GM18868 (cell line): ENCODE measurements around the gene ZNF148.

ENCODE experiments used
- ATAC-seq: cut with Tn5 transposase; IDR thresholded peaks from one replicate; pipeline ENCODE4 v1.9.1; 2021; ENCODE audit warnings: mild to moderate bottlenecking, moderate library complexity; ENCODE audit not compliant: unreplicated experiment

The ZNF148 gene

GRCh38 chr3:125334675-125335560 is 40.2 kb downstream of the ZNF148 start:
- no peak for ATAC-seq

DNA sequence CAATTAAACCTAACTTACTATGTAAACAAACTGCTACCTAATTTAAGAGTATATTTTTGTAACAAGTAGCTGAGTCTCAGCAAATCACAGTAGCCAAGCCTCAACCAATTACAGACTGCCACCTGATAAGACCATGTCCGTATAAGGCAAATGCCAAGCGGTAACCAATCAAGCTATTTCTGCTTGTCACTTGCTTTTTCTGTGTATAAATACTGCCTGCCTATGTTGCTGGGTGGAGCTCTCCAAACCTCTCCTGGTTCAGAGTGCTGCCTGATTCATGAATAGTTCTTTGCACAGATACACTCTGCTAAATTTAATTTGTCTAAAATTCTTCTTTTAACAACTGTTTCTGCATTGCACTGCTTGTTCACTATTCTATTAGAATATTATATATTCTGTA is 42.6 kb downstream of the ZNF148 start:
- no peak for ATAC-seq

DNA sequence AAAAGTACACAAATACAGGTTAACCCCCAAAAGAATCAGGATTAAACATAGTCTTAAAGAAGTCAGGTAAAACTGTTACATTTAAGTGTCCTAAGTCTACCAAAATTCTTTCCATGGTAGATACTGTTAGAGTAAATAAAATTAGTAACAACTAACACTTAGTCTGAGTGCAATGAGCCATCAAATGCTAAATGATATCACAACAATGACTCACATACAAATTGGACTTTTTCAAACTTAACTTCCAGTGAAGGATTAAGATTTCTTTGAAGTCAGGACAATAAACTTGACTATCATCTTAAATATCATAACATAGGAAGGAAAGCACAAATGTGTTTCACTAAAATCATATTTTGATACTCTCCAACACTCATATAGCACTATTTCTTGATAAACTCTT is 43.9 kb downstream of the ZNF148 start:
- ATAC-seq, result no peak

DNA sequence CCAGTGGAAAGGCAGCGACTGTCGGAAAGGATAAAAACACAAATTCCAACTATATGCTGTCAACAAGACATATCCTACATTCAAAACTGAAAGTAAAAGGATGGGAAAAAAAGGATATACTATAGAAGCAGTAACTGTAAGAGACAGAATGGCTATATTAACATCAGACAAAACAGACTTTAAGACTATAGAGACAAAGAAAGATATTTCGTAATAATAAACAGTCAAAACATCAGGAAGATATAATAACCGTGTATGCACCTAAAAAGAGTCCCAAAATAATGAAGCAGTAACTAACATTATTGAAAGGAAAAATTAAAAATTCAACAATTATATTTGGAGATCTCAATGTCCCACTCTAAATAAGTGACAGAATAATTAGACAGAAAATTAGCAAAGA is 48.2 kb downstream of the ZNF148 start:
- ATAC-seq, result no peak

DNA sequence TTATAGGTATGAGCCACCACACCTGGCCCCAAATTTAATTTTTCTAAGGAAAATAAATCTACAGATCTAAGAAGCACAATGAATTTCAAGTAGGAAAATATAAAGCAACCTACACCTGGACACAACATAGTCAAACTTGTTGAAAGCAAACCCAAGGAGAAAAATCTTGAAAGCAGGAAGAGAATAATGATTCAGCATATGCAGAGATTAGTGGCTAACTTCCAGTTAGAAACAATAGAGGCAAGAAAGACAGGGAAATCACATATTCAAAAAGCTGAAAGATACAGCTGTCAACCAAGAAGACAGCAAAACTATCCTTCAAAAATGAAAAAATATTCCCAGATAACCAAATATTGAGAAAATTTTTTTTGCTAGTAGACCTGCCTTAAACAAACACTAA is 49.4 kb downstream of the ZNF148 start:
- no peak for ATAC-seq

- no peak for ATAC-seq
Measured at GRCh38 chr3:125324341-125324740, 50.8 kb downstream of the ZNF148 start.

DNA sequence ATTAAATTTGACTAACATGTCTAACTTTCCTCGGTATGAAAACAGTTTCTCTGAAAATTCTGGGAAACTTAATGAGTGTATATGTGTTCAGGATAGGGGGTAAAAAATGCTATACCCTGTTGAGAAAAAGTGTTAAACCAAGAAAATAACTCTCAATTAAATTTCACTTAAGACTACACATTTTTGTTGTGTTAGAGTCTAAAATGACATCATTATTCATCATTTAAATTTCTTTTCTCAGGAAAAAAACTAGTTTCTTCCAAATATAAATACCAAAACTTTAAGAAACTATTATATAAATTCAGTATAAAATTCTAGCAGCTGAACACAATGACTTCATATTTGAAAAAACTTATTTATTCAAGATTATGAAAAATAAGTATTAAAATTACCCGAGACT is 52.2 kb downstream of the ZNF148 start:
- no peak for ATAC-seq

GRCh38 chr3:125322166-125322565 is 53.0 kb downstream of the ZNF148 start:
- ATAC-seq, result no peak

DNA sequence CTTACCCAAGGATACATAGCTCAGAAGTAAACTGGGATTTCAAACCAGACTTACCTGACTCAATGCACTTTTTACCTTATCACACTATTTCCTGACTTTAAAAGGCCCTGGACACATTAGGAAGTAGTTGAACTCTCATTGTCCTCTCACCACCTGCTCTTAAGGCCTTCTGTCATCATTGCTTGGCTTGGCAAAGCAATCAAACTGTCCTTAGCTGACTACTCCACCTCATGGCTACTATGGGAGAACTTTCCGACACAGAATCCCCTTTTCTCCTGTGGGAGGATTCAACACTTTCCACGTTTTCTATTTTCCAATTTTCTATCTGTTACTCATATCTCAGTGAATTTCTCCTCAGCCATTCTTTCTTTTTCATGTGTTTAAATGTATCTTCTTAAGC is 55.4 kb downstream of the ZNF148 start:
- ATAC-seq, result no peak

DNA sequence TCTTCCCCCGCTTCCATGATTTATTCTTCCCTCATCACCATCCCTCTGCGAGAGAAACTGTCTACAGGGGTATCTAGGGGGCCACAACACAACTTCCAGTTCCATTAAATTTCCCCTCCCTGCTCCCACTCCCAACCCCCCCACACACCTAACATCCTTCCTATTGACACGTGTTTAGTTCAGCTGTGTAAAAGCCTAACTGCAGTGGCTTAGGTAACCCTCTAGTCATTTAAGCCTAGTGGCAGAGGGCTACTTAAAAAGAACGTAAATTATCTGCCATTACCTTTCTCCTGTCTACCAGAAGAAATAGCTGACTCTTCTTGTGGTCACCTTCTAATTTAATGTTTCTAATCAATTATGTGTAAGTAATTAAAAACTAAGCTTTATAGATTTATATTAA is 56.3 kb downstream of the ZNF148 start:
- ATAC-seq, result no peak

- ATAC-seq, result no peak
Measured at GRCh38 chr3:125318167-125318865, 56.8 kb downstream of the ZNF148 start.

DNA sequence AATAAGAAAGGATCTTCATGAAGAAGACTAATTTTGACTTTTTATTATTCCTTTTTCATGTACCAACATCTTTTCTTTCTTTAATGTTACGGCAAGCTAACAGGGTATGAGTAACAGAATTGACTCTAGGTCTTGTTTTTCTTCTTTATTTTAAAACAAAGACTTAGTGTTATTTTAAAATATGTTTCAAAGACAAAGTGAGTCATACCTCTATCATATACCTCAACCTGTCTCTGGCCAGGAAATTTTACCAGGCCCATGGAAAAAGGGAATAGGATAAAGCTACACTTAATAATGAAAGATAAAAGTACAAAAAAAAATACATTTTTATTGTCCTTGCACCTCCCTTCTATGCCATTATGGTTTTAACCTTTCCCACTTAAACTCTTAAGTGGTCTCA is 57.4 kb downstream of the ZNF148 start:
- ATAC-seq, result no peak

DNA sequence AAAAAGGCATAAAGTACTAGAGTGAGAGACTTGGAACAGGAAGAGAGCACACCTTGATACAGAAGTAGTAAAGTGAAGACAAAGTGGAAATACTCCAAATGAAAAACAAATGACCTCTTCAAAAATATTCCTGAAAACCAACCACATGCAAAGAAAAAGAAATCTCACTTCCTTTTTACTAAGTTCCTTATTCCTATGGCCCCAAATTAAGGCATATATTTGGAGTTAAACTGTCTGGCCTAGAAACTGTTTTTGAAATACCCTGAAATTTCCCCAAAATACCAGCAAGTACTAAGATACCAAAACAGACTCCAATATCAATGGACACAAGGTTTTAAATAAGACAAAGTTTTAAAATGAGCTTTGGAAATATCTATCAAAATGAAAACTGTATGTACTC is 58.2 kb downstream of the ZNF148 start:
- ATAC-seq, result no peak

- no peak for ATAC-seq
Measured at GRCh38 chr3:125316246-125316645, 58.9 kb downstream of the ZNF148 start.

- no peak for ATAC-seq
Measured at GRCh38 chr3:125313060-125313635, 62.0 kb downstream of the ZNF148 start.

GRCh38 chr3:125310623-125311081 is 64.5 kb downstream of the ZNF148 start:
- ATAC-seq, result no peak

DNA sequence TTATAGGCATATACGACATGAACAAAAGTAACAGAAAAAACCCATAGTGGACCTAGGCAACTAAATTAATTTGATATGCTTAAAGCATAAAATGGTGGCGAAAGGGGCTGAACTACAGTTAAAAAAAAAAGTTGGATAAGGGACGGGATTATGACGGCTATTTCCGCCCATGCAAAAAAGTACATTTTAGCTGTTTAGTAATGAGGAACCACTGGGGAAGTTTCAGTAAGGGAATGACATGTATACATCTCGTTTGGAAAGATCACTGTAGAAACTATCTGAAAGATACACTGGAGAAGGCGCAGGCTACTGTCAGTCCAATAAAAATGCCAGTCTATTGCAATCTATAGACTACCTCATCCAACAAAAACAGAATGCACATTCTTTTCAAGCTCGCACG is 65.6 kb downstream of the ZNF148 start:
- ATAC-seq, result no peak

GRCh38 chr3:125306620-125307019 is 68.5 kb downstream of the ZNF148 start:
- no peak for ATAC-seq

DNA sequence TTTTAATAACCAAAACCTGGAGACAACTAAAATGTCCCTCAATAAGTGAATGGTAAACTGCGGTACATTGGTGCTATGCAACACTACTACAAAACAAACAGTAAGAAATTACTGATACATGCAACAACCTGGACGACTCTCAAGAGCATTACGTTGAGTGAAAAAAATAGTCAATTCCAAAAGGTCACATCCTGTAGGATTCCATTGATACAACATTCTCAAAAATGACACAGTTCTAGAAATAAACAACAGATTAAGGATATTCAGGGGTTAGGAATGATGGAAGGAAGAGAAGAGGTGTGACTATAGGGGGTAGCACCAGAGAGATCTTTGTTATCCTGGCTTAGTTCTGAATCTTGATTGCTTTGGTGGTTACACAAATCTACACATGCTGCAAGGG is 72.2 kb downstream of the ZNF148 start:
- no peak for ATAC-seq

DNA sequence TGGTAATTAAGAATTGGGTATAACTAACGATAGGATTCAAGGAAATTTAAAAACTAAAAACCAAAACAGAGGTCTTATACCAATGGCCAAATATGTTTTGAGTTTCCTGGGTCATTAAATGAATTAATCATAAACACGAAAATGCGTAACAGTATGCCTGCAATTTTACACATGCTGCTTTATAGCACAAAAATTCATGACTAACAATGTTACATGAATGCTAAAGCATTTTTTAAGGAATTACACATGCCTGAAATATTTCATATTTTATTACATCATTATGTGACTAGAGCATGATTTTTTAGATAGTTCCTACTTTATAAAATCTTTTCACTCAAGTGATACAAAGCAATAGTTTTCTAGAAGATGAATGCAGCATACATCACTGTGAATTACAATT is 74.7 kb downstream of the ZNF148 start:
- no peak for ATAC-seq

DNA sequence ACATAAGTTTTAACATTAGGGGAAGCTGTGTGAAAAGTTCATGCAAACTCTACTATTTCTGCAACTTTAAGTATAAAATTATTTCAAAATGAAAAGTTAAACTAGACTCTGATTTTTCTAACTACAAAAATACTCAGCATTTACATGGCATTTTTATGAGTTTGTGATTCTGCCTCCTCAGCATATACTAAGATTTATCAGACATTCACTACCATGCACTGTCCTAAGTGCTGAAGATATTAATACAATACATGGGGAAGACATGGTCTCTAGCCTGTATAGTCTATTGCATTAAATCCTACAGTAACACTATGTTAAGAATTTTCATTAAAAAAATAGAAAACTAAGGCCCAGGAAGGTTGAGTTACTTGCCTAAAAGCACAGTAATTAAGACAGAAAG is 80.7 kb downstream of the ZNF148 start:
- no peak for ATAC-seq

GRCh38 chr3:125292015-125292414 is 83.1 kb downstream of the ZNF148 start:
- ATAC-seq, result no peak
